ENCODE data around the gene OR13C4. TPM values are rescaled to one million over a fixed set of nuclear protein-coding genes. Genes with fewer than 3 reads are reported as not detected.
"Not testable (repeated sequence)": the region's sequence is repeated elsewhere in the genome, so short reads cannot be mapped to it uniquely, and the experiment has no call there.

OR13C4 gene
- not detected for total RNA-seq

- no peaks in the 10 kb centered on the region for H3K36me3 Mint-ChIP-seq
- H3K9me3 Mint-ChIP-seq = peaks cover 0 to 13% of the 10 kb centered on the region in 2 donors
- H3K27ac Mint-ChIP-seq = no peak within 1 kb of the TSS
- DNase-seq (ENCODE audit: low spot score in 2 of 2) (no peak), ATAC-seq (no peak)
Observed at GRCh38 chr9:104527109-104527508, at the start of gene OR13C4. OR13C4 (minus strand) TSS chr9:104527209; CDS start chr9:104527209, 0 bp downstream.

- H3K9me3 Mint-ChIP-seq = peaks cover 7 to 10% of the 10 kb centered on the region in 2 donors
- ATAC-seq (no peak), DNase-seq (ENCODE audit: low spot score in 2 of 2) (no peak)
- no peak overlapping the region for H3K27ac Mint-ChIP-seq
- H3K36me3 Mint-ChIP-seq = no peaks in the 10 kb centered on the region
Observed at GRCh38 chr9:104575456-104575855, 48.4 kb upstream of the OR13C4 start.

- ATAC-seq (no peak), DNase-seq (ENCODE audit: low spot score in 2 of 2) (no peak)
- H3K27ac Mint-ChIP-seq = no peak overlapping the region
Observed at GRCh38 chr9:104572612-104573011, 45.6 kb upstream of the OR13C4 start.

GRCh38 chr9:104568868-104569267, 41.9 kb upstream of the OR13C4 start, which contains the start of gene OR13C8:
OR13C8 (plus strand) TSS chr9:104569168; CDS start chr9:104569168, 0 bp downstream.
- no peak for ATAC-seq
- DNase-seq (ENCODE audit: low spot score in 2 of 2) = no peak
- H3K9me3 Mint-ChIP-seq = peaks cover 7 to 10% of the 10 kb centered on the region in 2 donors
- H3K27ac Mint-ChIP-seq = no peak within 1 kb of the TSS
- H3K36me3 Mint-ChIP-seq = no peaks in the 10 kb centered on the region

More at GRCh38 chr9:104572612-104573011, 45.6 kb upstream of the OR13C4 start:
- Mint-ChIP-seq H3K9me3 (peaks cover 7 to 10% of the 10 kb centered on the region in 2 donors), H3K36me3 (no peaks in the 10 kb centered on the region)

- Mint-ChIP-seq H3K36me3 (no peaks in the 10 kb centered on the region), H3K27ac (no peak overlapping the region), H3K9me3 (no peaks in the 10 kb centered on the region)
- no peak for ATAC-seq
- no peak for DNase-seq (ENCODE audit: low spot score in 2 of 2)
Observed at GRCh38 chr9:104564358-104564757, 37.3 kb upstream of the OR13C4 start.

- peaks cover 0 to 6% of the 10 kb centered on the region in 2 donors for H3K36me3 Mint-ChIP-seq
- H3K27ac Mint-ChIP-seq = no peak overlapping the region
- DNase-seq (ENCODE audit: low spot score in 2 of 2) (no peak), ATAC-seq (no peak)
- peaks cover 0 to 9% of the 10 kb centered on the region in 2 donors for H3K9me3 Mint-ChIP-seq
Observed at GRCh38 chr9:104556830-104557634, 30.0 kb upstream of the OR13C4 start.

- ATAC-seq (no peak), DNase-seq (ENCODE audit: low spot score in 2 of 2) (no peak)
- peaks cover 0 to 6% of the 10 kb centered on the region in 2 donors for H3K36me3 Mint-ChIP-seq
Observed at GRCh38 chr9:104555521-104555920, 28.5 kb upstream of the OR13C4 start.

GRCh38 chr9:104553261-104553660, 26.3 kb upstream of the OR13C4 start:
- DNase-seq (ENCODE audit: low spot score in 2 of 2) (no peak), ATAC-seq (no peak)
- Mint-ChIP-seq H3K27ac (no peak overlapping the region), H3K36me3 (peaks cover 0 to 6% of the 10 kb centered on the region in 2 donors), H3K9me3 (peaks cover 0 to 9% of the 10 kb centered on the region in 2 donors)

More at GRCh38 chr9:104555521-104555920, 28.5 kb upstream of the OR13C4 start:
- Mint-ChIP-seq H3K27ac (no peak overlapping the region), H3K9me3 (peaks cover 0 to 9% of the 10 kb centered on the region in 2 donors)

GRCh38 chr9:104544644-104545043, 17.6 kb upstream of the OR13C4 start:
- H3K27ac Mint-ChIP-seq = no peak overlapping the region
- ATAC-seq (no peak), DNase-seq (ENCODE audit: low spot score in 2 of 2) (no peak)
- no peaks in the 10 kb centered on the region for H3K9me3 Mint-ChIP-seq
- H3K36me3 Mint-ChIP-seq = no peaks in the 10 kb centered on the region

GRCh38 chr9:104539275-104539674, 12.3 kb upstream of the OR13C4 start:
- Mint-ChIP-seq H3K36me3 (no peaks in the 10 kb centered on the region), H3K9me3 (no peaks in the 10 kb centered on the region), H3K27ac (no peak overlapping the region)
- DNase-seq (ENCODE audit: low spot score in 2 of 2) = no peak
- no peak for ATAC-seq

- H3K36me3 Mint-ChIP-seq = no peaks in the 10 kb centered on the region
- ATAC-seq (no peak), DNase-seq (ENCODE audit: low spot score in 2 of 2) (no peak)
- H3K9me3 Mint-ChIP-seq = no peaks in the 10 kb centered on the region
- H3K27ac Mint-ChIP-seq = no peak within 1 kb of the TSS
Observed at GRCh38 chr9:104536756-104537155, 9.7 kb upstream of the OR13C4 start, which contains the start of gene OR13C3. OR13C3 (minus strand) TSS chr9:104536856; CDS start chr9:104536723, 133 bp downstream.

GRCh38 chr9:104520241-104520640, 6.8 kb downstream of the OR13C4 start:
- not testable (repeated sequence) for ATAC-seq; DNase-seq (ENCODE audit: low spot score in 2 of 2); H3K36me3 Mint-ChIP-seq; H3K27ac Mint-ChIP-seq; H3K9me3 Mint-ChIP-seq

GRCh38 chr9:104514901-104515300, 12.1 kb downstream of the OR13C4 start:
- peaks cover 0 to 9% of the 10 kb centered on the region in 2 donors for H3K36me3 Mint-ChIP-seq

GRCh38 chr9:104506565-104506964, 20.4 kb downstream of the OR13C4 start:
- peaks cover 0 to 7% of the 10 kb centered on the region in 2 donors for H3K9me3 Mint-ChIP-seq
- peaks cover 0 to 9% of the 10 kb centered on the region in 2 donors for H3K36me3 Mint-ChIP-seq
- no peak for DNase-seq (ENCODE audit: low spot score in 2 of 2)
- no peak overlapping the region for H3K27ac Mint-ChIP-seq
- no peak for ATAC-seq

More at GRCh38 chr9:104514901-104515300, 12.1 kb downstream of the OR13C4 start:
- H3K9me3 Mint-ChIP-seq = peaks cover 0 to 13% of the 10 kb centered on the region in 2 donors
- ATAC-seq (no peak), DNase-seq (ENCODE audit: low spot score in 2 of 2) (no peak)
- no peak overlapping the region for H3K27ac Mint-ChIP-seq

- DNase-seq (ENCODE audit: low spot score in 2 of 2) = no peak
- Mint-ChIP-seq H3K9me3 (no peaks in the 10 kb centered on the region), H3K36me3 (no peaks in the 10 kb centered on the region), H3K27ac (no peak within 1 kb of the TSS)
- ATAC-seq = no peak
Observed at GRCh38 chr9:104503963-104504362, 23.0 kb downstream of the OR13C4 start, which contains the start of gene OR13F1. OR13F1 (plus strand) TSS chr9:104504263; CDS start chr9:104504263, 0 bp downstream.

GRCh38 chr9:104503440-104503839, 23.6 kb downstream of the OR13C4 start:
- ATAC-seq = no peak

GRCh38 chr9:104494808-104495207, 32.2 kb downstream of the OR13C4 start:
- Mint-ChIP-seq H3K9me3 (peaks cover 0 to 4% of the 10 kb centered on the region in 2 donors), H3K36me3 (no peaks in the 10 kb centered on the region), H3K27ac (no peak overlapping the region)
- ATAC-seq (no peak), DNase-seq (ENCODE audit: low spot score in 2 of 2) (no peak)

More at GRCh38 chr9:104503440-104503839, 23.6 kb downstream of the OR13C4 start:
- DNase-seq (ENCODE audit: low spot score in 2 of 2) = no peak
- Mint-ChIP-seq H3K36me3 (no peaks in the 10 kb centered on the region), H3K27ac (no peak overlapping the region), H3K9me3 (no peaks in the 10 kb centered on the region)

All from activated naive CD4-positive, alpha-beta T cell treated with anti-CD3 and anti-CD28 coated beads, Interleukin-2, amount 50 U/mL, for 72 hours (primary cell).